Brain microvascular endothelial cell (primary cell): ENCODE results near the gene SPATS1.

ENCODE experiments used
- DNase-seq: peaks from one replicate; pipeline ENCODE4 v3.0.0-alpha.2; 2020
- H3K27ac ChIP-seq: fragments of 250-450 bp; sonication (Bioruptor Pico); 2 replicates; pipeline ENCODE4 v1.5.1; 2020; ENCODE audit warnings: mild to moderate bottlenecking, moderate library complexity
- H3K27me3 ChIP-seq: fragments of 250-450 bp; sonication (Bioruptor Pico); replicated peaks from 2 replicates; pipeline ENCODE4 v1.5.1; 2020; ENCODE audit warnings: mild to moderate bottlenecking
- H3K36me3 ChIP-seq: fragments of 250-450 bp; sonication (Bioruptor Pico); replicated peaks from 2 replicates; pipeline ENCODE4 v1.5.1; 2020; ENCODE audit warnings: mild to moderate bottlenecking
- H3K4me3 ChIP-seq: 2 replicates; pipeline ENCODE4 v1.5.1; 2011; ENCODE audit warnings: low read depth, mild to moderate bottlenecking, control low read depth, low read length, moderate library complexity
- in situ Hi-C: cut with HindIII; loops from 2 replicates; pipeline ENCODE4 v1.10.0; 2017; ENCODE audit warnings: low sequenced_read_pairs, low pct_ligation_motif_present
- TF ChIP-seq, protein P1 (sequence below): IDR thresholded peaks from 2 replicates; pipeline ENCODE4 v1.5.1; 2011; ENCODE audit warnings: low read depth, mild to moderate bottlenecking, moderate library complexity, low read length, control low read depth, inconsistent platforms; ENCODE audit errors: missing control alignments

Gene SPATS1

DNA sequence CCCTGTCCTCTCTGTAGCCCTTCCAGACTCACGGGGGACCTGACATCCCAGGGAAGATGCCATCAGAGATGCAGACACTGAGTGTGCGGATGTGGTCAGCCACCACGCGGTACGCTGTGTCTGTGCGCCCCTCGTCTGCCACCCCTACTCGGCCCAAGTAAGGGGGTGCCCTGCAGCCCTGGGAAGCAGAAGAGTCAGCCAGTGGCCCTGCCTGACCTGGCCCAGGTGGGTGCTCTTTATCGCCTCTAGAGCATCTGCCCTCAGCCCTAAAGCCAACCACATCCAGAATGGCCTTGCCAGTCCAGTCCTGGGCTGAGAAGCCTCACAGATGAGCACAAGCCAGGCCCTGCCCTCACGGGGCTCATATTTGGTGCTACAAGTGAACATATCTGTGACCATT is 35.2 kb upstream of the SPATS1 start:
- H3K27me3 ChIP-seq = no peaks in the 10 kb centered on the region
- DNase-seq = no peak
- in situ Hi-C loops = no loop called here
- no peak overlapping the region for H3K27ac ChIP-seq
- peaks cover 63% of the 10 kb centered on the region for H3K36me3 ChIP-seq
- TF ChIP-seq, protein P1, sequence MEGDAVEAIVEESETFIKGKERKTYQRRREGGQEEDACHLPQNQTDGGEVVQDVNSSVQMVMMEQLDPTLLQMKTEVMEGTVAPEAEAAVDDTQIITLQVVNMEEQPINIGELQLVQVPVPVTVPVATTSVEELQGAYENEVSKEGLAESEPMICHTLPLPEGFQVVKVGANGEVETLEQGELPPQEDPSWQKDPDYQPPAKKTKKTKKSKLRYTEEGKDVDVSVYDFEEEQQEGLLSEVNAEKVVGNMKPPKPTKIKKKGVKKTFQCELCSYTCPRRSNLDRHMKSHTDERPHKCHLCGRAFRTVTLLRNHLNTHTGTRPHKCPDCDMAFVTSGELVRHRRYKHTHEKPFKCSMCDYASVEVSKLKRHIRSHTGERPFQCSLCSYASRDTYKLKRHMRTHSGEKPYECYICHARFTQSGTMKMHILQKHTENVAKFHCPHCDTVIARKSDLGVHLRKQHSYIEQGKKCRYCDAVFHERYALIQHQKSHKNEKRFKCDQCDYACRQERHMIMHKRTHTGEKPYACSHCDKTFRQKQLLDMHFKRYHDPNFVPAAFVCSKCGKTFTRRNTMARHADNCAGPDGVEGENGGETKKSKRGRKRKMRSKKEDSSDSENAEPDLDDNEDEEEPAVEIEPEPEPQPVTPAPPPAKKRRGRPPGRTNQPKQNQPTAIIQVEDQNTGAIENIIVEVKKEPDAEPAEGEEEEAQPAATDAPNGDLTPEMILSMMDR = no peak
- no peak overlapping the region for H3K4me3 ChIP-seq

DNA sequence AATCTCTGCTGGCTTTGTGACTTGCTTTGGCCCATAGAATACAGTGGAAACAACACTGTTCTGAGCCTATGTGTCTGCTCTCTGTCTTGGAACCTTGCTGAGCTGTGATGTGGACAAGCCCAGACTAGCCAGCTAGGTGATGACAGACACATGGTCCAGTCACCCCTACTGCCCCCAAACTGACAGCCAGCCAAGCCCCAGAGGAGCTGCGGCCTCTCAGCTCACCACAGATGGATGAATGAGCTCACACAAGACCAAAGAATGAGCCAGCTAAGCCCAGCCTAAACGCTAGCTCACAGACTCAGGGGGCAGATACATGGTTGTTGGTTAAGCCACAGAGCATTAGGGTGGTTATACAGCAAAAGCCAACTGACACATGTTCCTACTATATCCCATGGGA is 33.4 kb upstream of the SPATS1 start:
- TF ChIP-seq, protein P1 = no peak
- H3K36me3 ChIP-seq = peaks cover 56% of the 10 kb centered on the region
- H3K27ac ChIP-seq = no peak overlapping the region
- in situ Hi-C loops = no loop called here
- H3K4me3 ChIP-seq = no peak overlapping the region
- no peak for DNase-seq
- H3K27me3 ChIP-seq = no peaks in the 10 kb centered on the region

DNA sequence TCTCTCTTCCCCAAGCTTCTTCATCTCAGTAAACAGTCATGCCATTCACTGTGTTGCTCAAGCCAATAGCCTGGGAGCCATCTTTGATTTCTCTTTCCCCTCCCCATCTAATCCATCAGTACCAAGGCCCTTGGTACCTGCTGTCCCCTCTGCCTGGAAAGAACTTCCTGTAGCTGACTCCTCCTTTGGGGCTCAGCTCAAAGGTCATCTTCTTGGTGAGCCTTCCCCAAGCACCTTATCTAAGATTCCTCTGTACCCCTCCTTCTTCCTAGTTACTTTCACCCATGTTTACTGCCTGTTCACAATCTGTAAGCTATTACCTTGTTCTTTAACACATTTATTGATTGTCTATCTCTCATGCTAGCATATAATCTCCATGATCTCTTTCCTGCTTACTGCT is 32.8 kb upstream of the SPATS1 start:
- H3K4me3 ChIP-seq = no peak overlapping the region
- in situ Hi-C loops = no loop called here
- no peak overlapping the region for H3K27ac ChIP-seq
- DNase-seq = no peak
- H3K27me3 ChIP-seq = no peaks in the 10 kb centered on the region
- TF ChIP-seq, protein P1 = no peak
- peaks cover 51% of the 10 kb centered on the region for H3K36me3 ChIP-seq

DNA sequence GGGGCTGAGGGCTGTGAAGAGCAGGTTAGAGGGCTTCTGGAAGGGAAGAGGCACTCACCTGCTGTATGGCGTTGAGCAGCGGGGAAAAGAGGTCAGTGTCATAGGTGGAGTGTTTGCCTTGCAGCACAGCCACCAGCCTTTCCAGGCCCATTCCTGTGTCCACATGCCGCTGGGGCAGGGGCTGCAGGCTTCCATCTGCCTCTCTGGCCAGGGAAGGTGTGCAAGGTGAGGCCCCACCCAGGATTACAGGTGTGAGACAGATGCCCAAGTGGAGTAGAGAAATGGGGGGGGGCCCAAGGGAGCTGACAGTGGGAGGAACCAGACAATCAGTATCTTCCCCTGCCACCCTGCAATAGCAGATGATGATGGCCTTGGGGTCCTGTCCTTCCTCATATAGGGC is 32.2 kb upstream of the SPATS1 start:
- no peak for DNase-seq
- H3K36me3 ChIP-seq = peaks cover 45% of the 10 kb centered on the region
- H3K27ac ChIP-seq = no peak overlapping the region
- no peak overlapping the region for H3K4me3 ChIP-seq
- in situ Hi-C loops = no loop called here
- H3K27me3 ChIP-seq = no peaks in the 10 kb centered on the region
- TF ChIP-seq, protein P1 = no peak

DNA sequence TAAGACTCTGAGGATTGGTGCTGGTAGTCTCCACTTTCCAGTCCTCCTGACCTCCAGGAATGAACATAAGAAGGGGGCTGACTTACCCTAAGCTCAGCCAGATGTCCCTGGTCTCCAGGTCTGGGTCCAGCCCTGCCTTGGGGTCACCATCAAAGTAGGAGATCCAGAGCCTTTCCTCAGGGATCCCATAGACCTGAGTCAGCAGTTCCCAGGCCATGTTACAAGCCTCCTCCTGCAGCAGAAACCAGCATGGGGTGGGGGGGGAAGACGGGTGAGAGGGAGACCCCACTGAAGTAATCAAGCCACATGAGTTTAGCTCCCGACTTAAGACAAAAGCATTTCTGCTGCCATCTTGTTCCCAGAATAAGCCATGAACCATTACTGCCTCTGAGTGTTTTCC is 31.1 kb upstream of the SPATS1 start:
- in situ Hi-C loops = no loop called here
- TF ChIP-seq, protein P1 = no peak
- H3K4me3 ChIP-seq = no peak overlapping the region
- peaks cover 34% of the 10 kb centered on the region for H3K36me3 ChIP-seq
- no peak overlapping the region for H3K27ac ChIP-seq
- DNase-seq = no peak
- H3K27me3 ChIP-seq = no peaks in the 10 kb centered on the region

DNA sequence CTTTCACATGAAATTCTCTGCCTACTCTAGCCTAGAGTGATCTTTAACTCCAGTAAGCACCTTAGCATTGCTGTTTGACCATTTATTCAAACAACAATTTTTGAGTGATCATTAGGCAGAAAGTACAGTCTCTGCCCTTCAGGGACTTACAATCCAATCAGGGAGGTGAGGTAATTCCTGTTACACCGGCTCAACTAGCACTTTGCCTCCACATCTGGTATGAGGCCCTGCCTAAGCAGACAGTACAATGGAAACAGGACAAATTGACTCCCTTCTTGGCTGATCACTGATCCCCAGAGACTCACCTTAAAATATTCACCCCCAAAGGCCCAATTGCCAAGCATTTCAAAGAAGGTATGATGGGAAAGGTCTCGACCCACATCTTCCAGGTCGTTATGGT is 30.7 kb upstream of the SPATS1 start:
- in situ Hi-C loops = no loop called here
- no peak for DNase-seq
- no peak overlapping the region for H3K27ac ChIP-seq
- no peak overlapping the region for H3K4me3 ChIP-seq
- TF ChIP-seq, protein P1 = no peak
- H3K36me3 ChIP-seq = peaks cover 31% of the 10 kb centered on the region
- H3K27me3 ChIP-seq = no peaks in the 10 kb centered on the region
